NCI-H2196 (cell line): Measurements from ENCODE around the gene TMPRSS11A.

Source experiments
- DNase-seq: peaks from one replicate; lab custom pipeline; 2025; ENCODE audit not compliant: unreplicated experiment; lab: John Stamatoyannopoulos, UW

Gene TMPRSS11A

GRCh38 chr4:67915400-67915966 lies 47.8 kb downstream of the TMPRSS11A start:
- DNase-seq, result no peak

GRCh38 chr4:67912080-67912479 lies 51.2 kb downstream of the TMPRSS11A start:
- DNase-seq, result no peak

GRCh38 chr4:67911638-67912037 lies 51.7 kb downstream of the TMPRSS11A start:
- no peak for DNase-seq

GRCh38 chr4:67911141-67911540 lies 52.2 kb downstream of the TMPRSS11A start:
- DNase-seq, result no peak

GRCh38 chr4:67910585-67910905 lies 52.7 kb downstream of the TMPRSS11A start:
- no peak for DNase-seq

- DNase-seq, result no peak
These were observed 53.2 kb downstream of the TMPRSS11A start for GRCh38 chr4:67909905-67910584.

- no peak for DNase-seq
These were observed 55.6 kb downstream of the TMPRSS11A start for GRCh38 chr4:67907650-67908049.

GRCh38 chr4:67899096-67899495 lies 64.2 kb downstream of the TMPRSS11A start:
- DNase-seq, result no peak

GRCh38 chr4:67897686-67898085 lies 65.6 kb downstream of the TMPRSS11A start:
- no peak for DNase-seq

GRCh38 chr4:67896421-67897065 lies 66.8 kb downstream of the TMPRSS11A start:
- DNase-seq, result no peak

GRCh38 chr4:67894659-67895058 lies 68.6 kb downstream of the TMPRSS11A start:
- DNase-seq, result no peak

GRCh38 chr4:67892905-67893304 lies 70.4 kb downstream of the TMPRSS11A start:
- no peak for DNase-seq

- DNase-seq, result no peak
These were observed 71.0 kb downstream of the TMPRSS11A start for GRCh38 chr4:67892253-67892652.

GRCh38 chr4:67891645-67892044 lies 71.6 kb downstream of the TMPRSS11A start:
- no peak for DNase-seq

GRCh38 chr4:67886281-67886680 lies 77.0 kb downstream of the TMPRSS11A start:
- DNase-seq, result no peak

- DNase-seq, result no peak
These were observed 77.5 kb downstream of the TMPRSS11A start for GRCh38 chr4:67885762-67886161.

GRCh38 chr4:67884701-67885100 lies 78.6 kb downstream of the TMPRSS11A start:
- DNase-seq, result no peak

- DNase-seq, result no peak
These were observed 79.4 kb downstream of the TMPRSS11A start, which contains the start of gene TMPRSS11D for GRCh38 chr4:67883902-67884301. TMPRSS11D (minus strand) TSS chr4:67884002; CDS start chr4:67883933, 69 bp downstream.

- DNase-seq, result no peak
These were observed 79.8 kb downstream of the TMPRSS11A start for GRCh38 chr4:67883458-67883857.

- no peak for DNase-seq
These were observed 82.3 kb downstream of the TMPRSS11A start for GRCh38 chr4:67880866-67881610.

GRCh38 chr4:67879486-67879885 lies 83.8 kb downstream of the TMPRSS11A start:
- DNase-seq, result no peak

GRCh38 chr4:67877086-67877485 lies 86.2 kb downstream of the TMPRSS11A start:
- no peak for DNase-seq
